HCT116 (cell line): ENCODE data around the gene RIPOR2. TPM values are rescaled to one million over a fixed set of nuclear protein-coding genes. Genes with fewer than 3 reads are reported as not detected.

Source experiments
- ATAC-seq: fragments of 200-7000 bp; cut with Tn5 transposase; 2 replicates; pipeline ENCODE4 v1.9.1; 2020; ENCODE audit warnings: mild to moderate bottlenecking, moderate library complexity
- BruUV-seq: library from RNA; stranded (reverse); fragments of 400-500 nt; replicated peaks from 2 replicates; lab custom pipeline; 2021; lab: Mats Ljungman, UMichigan
- CTCF ChIA-PET: fragments of 300-600 bp; sonication (Branson Sonifier 250); formaldehyde crosslinking; loops from one replicate; lab custom pipeline; 2021; ENCODE audit warnings: antibody characterized with exemption; lab: Charles Lee
- POLR2A ChIA-PET: fragments of 300-600, 350-600 bp; sonication (Branson Sonifier 250); formaldehyde crosslinking; loops from one replicate; lab custom pipeline; 2021; ENCODE audit warnings: antibody characterized with exemption; lab: Charles Lee
- RAD21 ChIA-PET, 2 experiments: fragments of 300-600 bp; sonication (Branson Sonifier 250); formaldehyde crosslinking; loops; one replicate each; lab custom pipeline; 2023; ENCODE audit warnings: low total read pairs in 2 of 2; ENCODE audit not compliant: uncharacterized antibody in 2 of 2, unreplicated experiment in 2 of 2, low non-redundant PET in 1 of 2; lab: Charles Lee
- DNase-seq: peaks from one replicate; pipeline ENCODE4 v3.0.0-alpha.2; 2010; ENCODE audit warnings: low read depth, low spot score
- H2AFZ ChIP-seq: fragments of 200-600 bp; shearing (Covaris generic), sonication (generic); 2 replicates; pipeline ENCODE4 v1.6.1; 2017; ENCODE audit warnings: low read depth, mixed run types, mixed read lengths, antibody characterized with exemption, low read length; ENCODE audit not compliant: poor library complexity, severe bottlenecking
- H3K27ac ChIP-seq: 2 replicates; pipeline ENCODE4 v1.5.1; 2012; ENCODE audit warnings: low read depth, low read length
- H3K27me3 ChIP-seq: fragments of 200-600 bp; sonication (generic); 2 replicates; pipeline ENCODE4 v1.6.1; 2016; ENCODE audit warnings: mixed run types, low read length, mixed read lengths; ENCODE audit not compliant: insufficient read depth
- H3K36me3 ChIP-seq, 2 experiments: fragments of 200-500 bp in 1 of 2; fragments of 200-600 bp in 1 of 2; sonication (Bioruptor generic) in 1 of 2; sonication (generic) in 1 of 2; 2 replicates each; pipeline versions ENCODE4 v1.5.1 to v1.6.1; 2014 to 2016; ENCODE audit warnings: low read length in 2 of 2, inconsistent platforms in 1 of 2, mixed read lengths in 1 of 2, mixed run types in 1 of 2; ENCODE audit not compliant: insufficient read depth in 2 of 2, control insufficient read depth in 1 of 2
- H3K4me1 ChIP-seq, 2 experiments: fragments of 200-600 bp in 1 of 2; sonication (generic) in 1 of 2; 2 replicates each; pipeline versions ENCODE4 v1.5.1 to v1.6.1; 2012 to 2017; ENCODE audit warnings: low read length in 2 of 2, inconsistent platforms in 1 of 2, mild to moderate bottlenecking in 1 of 2, mixed read lengths in 1 of 2, mixed run types in 1 of 2, moderate library complexity in 1 of 2; ENCODE audit not compliant: insufficient read depth in 2 of 2, control insufficient read depth in 1 of 2
- H3K4me2 ChIP-seq: fragments of 200-600 bp; sonication (generic); 2 replicates; pipeline ENCODE4 v1.6.1; 2017; ENCODE audit warnings: mixed run types, low read length, mixed read lengths
- H3K4me3 ChIP-seq, 2 experiments: fragments of 200-600 bp in 1 of 2; sonication (generic) in 1 of 2; replicated peaks in 1 of 2; 2 replicates each; pipeline ENCODE4 v1.5.1; 2011 to 2016; ENCODE audit warnings: low read length in 2 of 2, control low read depth in 1 of 2, low read depth in 1 of 2, mild to moderate bottlenecking in 1 of 2, mixed read lengths in 1 of 2, mixed run types in 1 of 2
- H3K79me2 ChIP-seq: fragments of 200-600 bp; sonication (generic); 2 replicates; pipeline ENCODE4 v1.6.1; 2017; ENCODE audit warnings: mild to moderate bottlenecking, mixed run types, low read length, moderate library complexity, mixed read lengths; ENCODE audit not compliant: insufficient read depth
- H3K9ac ChIP-seq: fragments of 200-600 bp; sonication (generic); 2 replicates; pipeline ENCODE4 v1.6.1; 2016; ENCODE audit warnings: low read length, mixed read lengths
- H3K9me2 ChIP-seq: fragments of 200-600 bp; sonication (generic), shearing (Covaris generic); 2 replicates; pipeline ENCODE4 v1.6.1; 2017; ENCODE audit warnings: mixed run types, mild to moderate bottlenecking, moderate library complexity; ENCODE audit not compliant: insufficient read depth
- H3K9me3 ChIP-seq, 2 experiments: fragments of 200-500 bp in 1 of 2; fragments of 200-600 bp in 1 of 2; sonication (Bioruptor generic) in 1 of 2; sonication (generic) in 1 of 2; 2 replicates each; pipeline ENCODE4 v1.6.1; 2014 to 2017; ENCODE audit warnings: low read length in 2 of 2, mixed read lengths in 2 of 2, inconsistent platforms in 1 of 2, low read depth in 1 of 2, mild to moderate bottlenecking in 1 of 2, mixed run types in 1 of 2, moderate library complexity in 1 of 2; ENCODE audit not compliant: control insufficient read depth in 1 of 2, insufficient read depth in 1 of 2
- H4K20me1 ChIP-seq: fragments of 200-600 bp; sonication (generic), shearing (Covaris generic); 2 replicates; pipeline ENCODE4 v1.6.1; 2017; ENCODE audit warnings: mixed run types, mild to moderate bottlenecking, moderate library complexity; ENCODE audit not compliant: insufficient read depth
- ATF3 ChIP-seq: IDR thresholded peaks from 2 replicates; pipeline ENCODE4 v1.6.1; 2012
- CBX3 ChIP-seq: IDR thresholded peaks from 2 replicates; pipeline ENCODE4 v1.6.1; 2012; ENCODE audit warnings: low read depth
- CEBPB ChIP-seq: IDR thresholded peaks from 2 replicates; pipeline ENCODE4 v1.6.1; 2012; ENCODE audit warnings: low read depth
- EGR1 ChIP-seq: IDR thresholded peaks from 2 replicates; pipeline ENCODE4 v1.6.1; 2012; ENCODE audit warnings: low read depth
- ELF1 ChIP-seq: IDR thresholded peaks from 2 replicates; pipeline ENCODE4 v1.6.1; 2012; ENCODE audit warnings: low read depth, borderline replicate concordance
- EZH2 ChIP-seq: fragments of 200-600 bp; sonication (generic); IDR thresholded peaks from 2 replicates; pipeline ENCODE4 v1.6.1; 2017; ENCODE audit warnings: antibody characterized with exemption, mixed run types
- EZH2phosphoT487 ChIP-seq: fragments of 200-600 bp; IDR thresholded peaks from 2 replicates; pipeline ENCODE4 v1.6.1; 2018; ENCODE audit warnings: antibody characterized with exemption, borderline replicate concordance
- FOSL1 ChIP-seq: IDR thresholded peaks from 2 replicates; pipeline ENCODE4 v1.6.1; 2012; ENCODE audit warnings: low read depth
- JUND ChIP-seq: IDR thresholded peaks from 2 replicates; pipeline ENCODE4 v1.6.1; 2012
- POLR2A ChIP-seq: IDR thresholded peaks from 2 replicates; pipeline ENCODE4 v1.7.0; 2011; ENCODE audit warnings: borderline replicate concordance; ENCODE audit not compliant: insufficient read depth, insufficient read length; ENCODE audit errors: extremely low read depth
- RAD21 ChIP-seq: IDR thresholded peaks from 2 replicates; pipeline ENCODE4 v1.6.1; 2012; ENCODE audit warnings: low read depth, mild to moderate bottlenecking
- REST ChIP-seq: IDR thresholded peaks from 2 replicates; pipeline ENCODE4 v1.6.1; 2012; ENCODE audit warnings: low read depth
- SIN3A ChIP-seq: IDR thresholded peaks from 2 replicates; pipeline ENCODE4 v1.6.1; 2012; ENCODE audit warnings: low read depth
- SP1 ChIP-seq: IDR thresholded peaks from 2 replicates; pipeline ENCODE4 v1.6.1; 2012; ENCODE audit warnings: low read depth
- SRF ChIP-seq: IDR thresholded peaks from 2 replicates; pipeline ENCODE4 v1.6.1; 2012; ENCODE audit warnings: low read depth
- TCF7L2 ChIP-seq: IDR thresholded peaks from 2 replicates; pipeline ENCODE4 v1.7.0; 2011; ENCODE audit warnings: borderline replicate concordance, inconsistent platforms; ENCODE audit not compliant: insufficient read depth, insufficient read length; ENCODE audit errors: extremely low read depth
- ZFX ChIP-seq: fragments of 450-650 bp; IDR thresholded peaks from 2 replicates; pipeline ENCODE4 v1.6.1; 2017
- ZNF274 ChIP-seq: fragments of 200-500 bp; sonication (Bioruptor generic); IDR thresholded peaks from 2 replicates; pipeline ENCODE4 v1.6.1; 2014; ENCODE audit warnings: mild to moderate bottlenecking, low read depth, low read length, inconsistent platforms
- intact Hi-C: fragments of 100-400 bp; cut with micrococcal nuclease; formaldehyde crosslinking; loops from 2 replicates; pipeline ENCODE4 v1.10.0; 2022
- total RNA-seq: library from RNA; stranded (reverse); gene quantifications from one replicate; pipeline ENCODE4 v1.2.1, GENCODE V29; 2021; ENCODE audit not compliant: unreplicated experiment
- TF ChIP-seq, protein P1 (sequence below): IDR thresholded peaks from 2 replicates; pipeline ENCODE4 v1.6.1; 2011; ENCODE audit warnings: mild to moderate bottlenecking, low read length, moderate library complexity; ENCODE audit not compliant: insufficient replicate concordance; ENCODE audit errors: extremely low read depth
- TF ChIP-seq, protein P2 (sequence below), 3 experiments: fragments of 200-600 bp in 1 of 3; sonication (generic) in 1 of 3; IDR thresholded peaks in 2 of 3; conservative IDR thresholded peaks in 1 of 3; 2 replicates each; pipeline ENCODE4 v1.5.1; 2012 to 2017; ENCODE audit warnings: low read depth in 2 of 3, low read length in 2 of 3, antibody characterized with exemption in 1 of 3, borderline replicate concordance in 1 of 3, control low read depth in 1 of 3, mild to moderate bottlenecking in 1 of 3, mixed read lengths in 1 of 3, mixed run types in 1 of 3, moderate library complexity in 1 of 3; ENCODE audit not compliant: insufficient read depth in 1 of 3

Gene RIPOR2
- total RNA-seq, 1 experiment from 2014 or later: 0.44 TPM

DNA sequence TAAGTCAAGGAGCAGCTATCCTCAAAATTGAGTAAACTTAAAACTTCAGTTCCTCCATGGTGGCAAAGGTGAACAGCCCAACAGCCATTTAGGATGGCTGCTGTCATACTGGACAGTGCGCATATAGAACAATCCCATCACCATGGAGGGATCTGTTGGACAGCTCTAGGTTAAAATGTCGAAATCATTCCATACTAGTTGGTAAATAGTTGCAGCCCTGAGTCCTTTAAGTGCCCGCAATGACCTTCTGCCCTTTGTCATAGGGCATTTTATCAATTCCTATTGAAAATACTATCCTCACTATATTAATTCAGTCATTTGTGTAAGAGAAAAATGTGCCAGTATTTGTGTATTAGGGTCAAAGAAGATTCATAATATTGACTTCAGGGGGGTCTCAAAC is 128.2 kb downstream of the RIPOR2 start:
- no peaks in the 10 kb centered on the region for H3K9me2 ChIP-seq
- H3K4me1 ChIP-seq: peaks cover 3 to 11% of the 10 kb centered on the region in 2 experiments; a peak in 2 of 4 replicates
- CTCF ChIA-PET: no interaction called here
- TF ChIP-seq ZFX: no peak
- TF ChIP-seq ATF3: no peak
- TF ChIP-seq EZH2: no peak
- no peak for TF ChIP-seq EGR1
- no peak for TF ChIP-seq FOSL1
- no peak for TF ChIP-seq REST
- no peak for TF ChIP-seq CEBPB
- TF ChIP-seq, protein P1, sequence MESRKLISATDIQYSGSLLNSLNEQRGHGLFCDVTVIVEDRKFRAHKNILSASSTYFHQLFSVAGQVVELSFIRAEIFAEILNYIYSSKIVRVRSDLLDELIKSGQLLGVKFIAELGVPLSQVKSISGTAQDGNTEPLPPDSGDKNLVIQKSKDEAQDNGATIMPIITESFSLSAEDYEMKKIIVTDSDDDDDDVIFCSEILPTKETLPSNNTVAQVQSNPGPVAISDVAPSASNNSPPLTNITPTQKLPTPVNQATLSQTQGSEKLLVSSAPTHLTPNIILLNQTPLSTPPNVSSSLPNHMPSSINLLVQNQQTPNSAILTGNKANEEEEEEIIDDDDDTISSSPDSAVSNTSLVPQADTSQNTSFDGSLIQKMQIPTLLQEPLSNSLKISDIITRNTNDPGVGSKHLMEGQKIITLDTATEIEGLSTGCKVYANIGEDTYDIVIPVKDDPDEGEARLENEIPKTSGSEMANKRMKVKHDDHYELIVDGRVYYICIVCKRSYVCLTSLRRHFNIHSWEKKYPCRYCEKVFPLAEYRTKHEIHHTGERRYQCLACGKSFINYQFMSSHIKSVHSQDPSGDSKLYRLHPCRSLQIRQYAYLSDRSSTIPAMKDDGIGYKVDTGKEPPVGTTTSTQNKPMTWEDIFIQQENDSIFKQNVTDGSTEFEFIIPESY: no peak
- TF ChIP-seq EZH2phosphoT487: no peak
- TF ChIP-seq CBX3: no peak
- TF ChIP-seq RAD21: no peak
- TF ChIP-seq ELF1: no peak
- no peak for TF ChIP-seq SP1
- TF ChIP-seq ZNF274: no peak
- no peak for TF ChIP-seq POLR2A
- no peak for TF ChIP-seq SIN3A
- no peak for TF ChIP-seq SRF
- no peak for TF ChIP-seq JUND
- TF ChIP-seq, protein P2, sequence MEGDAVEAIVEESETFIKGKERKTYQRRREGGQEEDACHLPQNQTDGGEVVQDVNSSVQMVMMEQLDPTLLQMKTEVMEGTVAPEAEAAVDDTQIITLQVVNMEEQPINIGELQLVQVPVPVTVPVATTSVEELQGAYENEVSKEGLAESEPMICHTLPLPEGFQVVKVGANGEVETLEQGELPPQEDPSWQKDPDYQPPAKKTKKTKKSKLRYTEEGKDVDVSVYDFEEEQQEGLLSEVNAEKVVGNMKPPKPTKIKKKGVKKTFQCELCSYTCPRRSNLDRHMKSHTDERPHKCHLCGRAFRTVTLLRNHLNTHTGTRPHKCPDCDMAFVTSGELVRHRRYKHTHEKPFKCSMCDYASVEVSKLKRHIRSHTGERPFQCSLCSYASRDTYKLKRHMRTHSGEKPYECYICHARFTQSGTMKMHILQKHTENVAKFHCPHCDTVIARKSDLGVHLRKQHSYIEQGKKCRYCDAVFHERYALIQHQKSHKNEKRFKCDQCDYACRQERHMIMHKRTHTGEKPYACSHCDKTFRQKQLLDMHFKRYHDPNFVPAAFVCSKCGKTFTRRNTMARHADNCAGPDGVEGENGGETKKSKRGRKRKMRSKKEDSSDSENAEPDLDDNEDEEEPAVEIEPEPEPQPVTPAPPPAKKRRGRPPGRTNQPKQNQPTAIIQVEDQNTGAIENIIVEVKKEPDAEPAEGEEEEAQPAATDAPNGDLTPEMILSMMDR (IDR thresholded peaks at IDR 0.05 in 2 of 3, conservative IDR thresholded peaks at IDR 0.05 in 1 of 3; ENCODE audit: borderline replicate concordance in 1 of 3, insufficient read depth in 1 of 3, low read depth in 2 of 3, low read length in 2 of 3): no peak
- no peak for TF ChIP-seq TCF7L2
- TF ChIP-seq, all 23 proteins: peak for 0
- Histone ChIP-seq H3K9ac (no peak overlapping the region), H3K36me3 (no peaks in the 10 kb centered on the region), H2AFZ (no peak overlapping the region), H3K79me2 (no peaks in the 10 kb centered on the region), H3K9me3 (no peaks in the 10 kb centered on the region), H3K27me3 (no peaks in the 10 kb centered on the region), H3K4me3 (no peak overlapping the region), H4K20me1 (no peaks in the 10 kb centered on the region), H3K4me2 (no peak overlapping the region), H3K27ac (no peak overlapping the region)
- ChIA-PET POLR2A (no interaction called here), RAD21 (no interaction called here)
- BruUV-seq: no TSS peak
- intact Hi-C loops: no loop called here
- DNase-seq (no peak), ATAC-seq (no peak)
